NK-92 (cell line): ENCODE data around the gene GPR55.

ENCODE experiments used
- DNase-seq: peaks from one replicate; lab custom pipeline; 2025; ENCODE audit not compliant: unreplicated experiment; lab: John Stamatoyannopoulos, UW

The GPR55 gene

GRCh38 chr2:230885463-230886130, 39.4 kb downstream of the GPR55 start:
- DNase-seq: no peak

GRCh38 chr2:230881840-230882239, 43.2 kb downstream of the GPR55 start:
- DNase-seq: no peak

GRCh38 chr2:230879891-230880290, 45.2 kb downstream of the GPR55 start:
- DNase-seq: no peak

- DNase-seq: no peak
These were observed 45.7 kb downstream of the GPR55 start for GRCh38 chr2:230879271-230879882.

- no peak for DNase-seq
These were observed 46.3 kb downstream of the GPR55 start for GRCh38 chr2:230878599-230879188.

GRCh38 chr2:230877759-230878598, 47.1 kb downstream of the GPR55 start:
- no peak for DNase-seq

- no peak for DNase-seq
These were observed 47.8 kb downstream of the GPR55 start for GRCh38 chr2:230877116-230877758.

- DNase-seq: no peak
These were observed 49.4 kb downstream of the GPR55 start for GRCh38 chr2:230875347-230876315.

- DNase-seq: no peak
These were observed 50.2 kb downstream of the GPR55 start for GRCh38 chr2:230874876-230875275.

GRCh38 chr2:230874456-230874855, 50.6 kb downstream of the GPR55 start:
- DNase-seq: no peak

GRCh38 chr2:230873661-230874401, 51.2 kb downstream of the GPR55 start:
- no peak for DNase-seq

- DNase-seq: no peak
These were observed 51.9 kb downstream of the GPR55 start for GRCh38 chr2:230872968-230873660.

GRCh38 chr2:230872151-230872967, 52.7 kb downstream of the GPR55 start:
- no peak for DNase-seq

- DNase-seq: no peak
These were observed 53.5 kb downstream of the GPR55 start for GRCh38 chr2:230871361-230872150.

GRCh38 chr2:230870544-230871360, 54.3 kb downstream of the GPR55 start:
- no peak for DNase-seq

- DNase-seq: no peak
These were observed 55.0 kb downstream of the GPR55 start for GRCh38 chr2:230869914-230870543.
